K562 (cell line): ENCODE results near the gene RBM19. TPM values are rescaled to one million over a fixed set of nuclear protein-coding genes. Genes with fewer than 3 reads are reported as not detected.

Source experiments
- ATAC-seq: fragments of 200-7000 bp; cut with Tn5 transposase; 3 replicates; pipeline ENCODE4 v1.9.1; 2020; ENCODE audit warnings: moderate library complexity
- BruUV-seq: library from RNA; stranded (reverse); fragments of 400-500 nt; replicated peaks from 2 replicates; lab custom pipeline; 2021; lab: Mats Ljungman, UMichigan
- CTCF ChIA-PET: fragments of 300-600 bp; formaldehyde crosslinking; extraction: SDS; loops from one replicate; lab custom pipeline; 2021; ENCODE audit warnings: low intra/inter-chr PET ratio; lab: Yijun Ruan, JAX
- POLR2A ChIA-PET: fragments of 300-600, 350-650 bp; sonication (Branson Sonifier 250); formaldehyde crosslinking; extraction: SDS; loops from one replicate; lab custom pipeline; 2021; ENCODE audit warnings: antibody characterized with exemption, inconsistent platforms; lab: Yijun Ruan, JAX
- DNase-seq, 4 experiments: peaks; one replicate each; pipeline versions ENCODE4 v3.0.0 to v3.0.0-alpha.2; 2011 to 2018; ENCODE audit warnings: low spot score in 3 of 4, mixed read lengths in 3 of 4; ENCODE audit errors: extremely low read depth in 1 of 4
- FAIRE-seq: peaks from 2 replicates; lab custom pipeline; 2011; peaks lifted over from hg19 to GRCh38; lab: Jason Lieb, UNC
- H2AFZ ChIP-seq: 2 replicates; pipeline ENCODE4 v1.6.0; 2011; ENCODE audit warnings: low read depth, low read length, control low read depth, inconsistent platforms
- H3K27ac ChIP-seq: fragments of 200-600 bp; 3 replicates; pipeline ENCODE4 v1.8.0; 2011; ENCODE audit warnings: low read depth, mild to moderate bottlenecking, control low read depth, inconsistent platforms, low read length, moderate library complexity, mixed read lengths; ENCODE audit errors: extremely low read depth
- H3K27me3 ChIP-seq, 2 experiments: fragments of 300-600 bp in 1 of 2; 2 replicates in 1 of 2; 3 replicates in 1 of 2; pipeline versions ENCODE4 v1.6.0 to v1.8.0; 2011; ENCODE audit warnings: inconsistent platforms in 2 of 2, low read length in 2 of 2, mild to moderate bottlenecking in 1 of 2, mixed read lengths in 1 of 2, moderate library complexity in 1 of 2; ENCODE audit not compliant: control insufficient read depth in 2 of 2, insufficient read depth in 2 of 2
- H3K36me3 ChIP-seq: fragments of 300-600 bp; 3 replicates; pipeline ENCODE4 v1.8.0; 2011; ENCODE audit warnings: mild to moderate bottlenecking, low read length, inconsistent platforms; ENCODE audit not compliant: control insufficient read depth, insufficient read depth
- H3K4me1 ChIP-seq, 2 experiments: fragments of 200-600 bp in 1 of 2; replicated peaks in 1 of 2; 2 replicates in 1 of 2; 3 replicates in 1 of 2; pipeline versions ENCODE4 v1.5.1 to v1.8.0; 2011; ENCODE audit warnings: inconsistent platforms in 2 of 2, low read length in 2 of 2, mild to moderate bottlenecking in 1 of 2, mixed read lengths in 1 of 2, moderate library complexity in 1 of 2; ENCODE audit not compliant: control insufficient read depth in 2 of 2, insufficient read depth in 2 of 2
- H3K4me2 ChIP-seq: 2 replicates; pipeline ENCODE4 v1.6.1; 2011; ENCODE audit warnings: low read length, control low read depth, inconsistent platforms, mixed read lengths; ENCODE audit not compliant: insufficient read depth
- H3K4me3 ChIP-seq: fragments of 200-600 bp; sonication (generic), shearing (Covaris generic); 2 replicates; pipeline ENCODE4 v1.5.1; 2016; ENCODE audit warnings: control low read depth, inconsistent platforms
- H3K79me2 ChIP-seq: fragments of 200-600 bp; 3 replicates; pipeline ENCODE4 v1.8.0; 2011; ENCODE audit warnings: low read length, inconsistent platforms; ENCODE audit not compliant: control insufficient read depth, insufficient read depth
- H3K9ac ChIP-seq, 2 experiments: 2 replicates each; pipeline versions ENCODE4 v1.6.0 to v1.6.1; 2011; ENCODE audit warnings: low read depth in 2 of 2, low read length in 2 of 2, control low read depth in 1 of 2, inconsistent platforms in 1 of 2, mild to moderate bottlenecking in 1 of 2, mixed read lengths in 1 of 2; ENCODE audit not compliant: insufficient read depth in 1 of 2
- H3K9me1 ChIP-seq: one replicate; pipeline ENCODE4 v1.6.0; 2011; ENCODE audit warnings: inconsistent platforms, mild to moderate bottlenecking, low read length, moderate library complexity; ENCODE audit not compliant: control insufficient read depth, insufficient read depth
- H3K9me3 ChIP-seq: replicated peaks from 2 replicates; pipeline ENCODE4 v1.5.1; 2011; ENCODE audit warnings: low read depth, low read length, inconsistent platforms; ENCODE audit not compliant: control insufficient read depth, insufficient read depth
- H4K20me1 ChIP-seq: replicated peaks from 2 replicates; pipeline ENCODE4 v1.6.1; 2011; ENCODE audit warnings: low read length, inconsistent platforms, mixed read lengths; ENCODE audit not compliant: control insufficient read depth, insufficient read depth
- CBX2 ChIP-seq: fragments of 200-600 bp; sonication (generic); IDR thresholded peaks from one replicate; pipeline ENCODE4 v1.6.1; 2012; ENCODE audit warnings: mild to moderate bottlenecking, low read length, inconsistent platforms; ENCODE audit not compliant: insufficient read depth, poor library complexity, severe bottlenecking
- HIVEP1 ChIP-seq: fragments of 250-450 bp; sonication (Bioruptor Pico); IDR thresholded peaks from 2 replicates; pipeline ENCODE4 v1.4.0; 2020; ENCODE audit warnings: mild to moderate bottlenecking
- PKNOX1 ChIP-seq: fragments of 450-650 bp; IDR thresholded peaks from 2 replicates; pipeline ENCODE4 v1.6.1; 2016
- ZBTB5 ChIP-seq: fragments of 450-650 bp; IDR thresholded peaks from 2 replicates; pipeline ENCODE4 v1.6.1; 2017; ENCODE audit warnings: antibody characterized with exemption
- WGBS: fragments of 100-300 bp; shearing (Covaris generic); methylation state at CpG from one replicate; pipeline ENCODE4 v1.1.6; 2016; ENCODE audit warnings: low coverage, mixed read lengths; ENCODE audit not compliant: insufficient coverage; ENCODE audit errors: missing lambda C conversion rate; 5-methylcytosine and 5-hydroxymethylcytosine counted together
- in situ Hi-C: fragments of 300-500 bp; cut with MboI; formaldehyde crosslinking; loops from 4 replicates; pipeline ENCODE4 v1.15.0; 2018; ENCODE audit warnings: inconsistent platforms, mixed read lengths
- intact Hi-C: fragments of 100-400 bp; cut with micrococcal nuclease; formaldehyde crosslinking; loops from 2 replicates; pipeline ENCODE4 v1.14.2; 2022
- polyA plus RNA-seq, 8 experiments: library from polyadenylated mRNA; depleted of rRNA in 4 of 8; stranded (reverse) in 5 of 8; unstranded in 3 of 8; fragments of >200 nt; fragmentation: Nextera tagmentation in 2 of 8; fragmentation: Illumina TruSeq in 1 of 8; extraction: Ambion mirVana in 2 of 8; extraction: Trizol in 1 of 8; gene quantifications; 2 replicates each; pipeline versions ENCODE4 v1.2.1 to v1.2.3, GENCODE V29; 2011 to 2014; ENCODE audit warnings: inconsistent platforms in 1 of 8, missing spikeins in 1 of 8
- total RNA-seq, 7 experiments: library from RNA; depleted of rRNA in 6 of 7; stranded (reverse); fragments of >200 nt in 6 of 7; fragmentation: Illumina TruSeq in 2 of 7; extraction: Trizol in 2 of 7; gene quantifications; 2 replicates each; pipeline versions ENCODE4 v1.2.1 to v1.2.3, GENCODE V29; 2011 to 2021; ENCODE audit warnings: low replicate concordance in 1 of 7
- TF ChIP-seq, protein P1 (sequence below): fragments of 450-650 bp; IDR thresholded peaks from 2 replicates; pipeline ENCODE4 v1.6.1; 2018; ENCODE audit not compliant: partially characterized antibody

RBM19 gene
- total and polyA plus RNA-seq, 9 of the 15 experiments (the other 6 are each of a cell fraction or from before 2014, with no cell fraction given): 16.0 to 58.4 (median 37.9) TPM

DNA sequence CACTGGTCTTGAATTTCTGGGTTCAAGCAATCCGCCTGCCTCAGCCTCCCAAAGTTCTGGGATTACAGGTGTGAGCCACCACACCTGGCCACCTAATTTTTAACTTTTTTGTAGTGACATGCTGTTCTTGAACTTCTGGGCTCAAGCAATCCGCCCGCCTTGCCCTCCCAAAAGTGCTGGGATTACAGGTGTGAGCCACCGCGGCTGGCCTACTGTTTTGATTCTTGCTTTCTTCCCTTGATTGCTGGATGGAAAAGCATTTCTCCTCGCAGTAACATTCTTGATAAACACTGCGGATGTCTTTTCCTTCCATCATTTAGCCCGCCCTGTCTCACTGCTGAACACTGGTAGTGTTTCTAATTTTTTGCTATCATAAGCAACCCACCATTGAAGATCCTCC lies 72.9 kb downstream of the RBM19 start:
- no peak for FAIRE-seq
- POLR2A ChIA-PET: no interaction called here
- in situ Hi-C loops (no loop called here), intact Hi-C loops (no loop called here)
- ATAC-seq: no peak
- no peak overlapping the region for H3K27ac ChIP-seq
- H2AFZ ChIP-seq: no peak overlapping the region
- no peak overlapping the region for H3K4me3 ChIP-seq
- TF ChIP-seq, protein P1, sequence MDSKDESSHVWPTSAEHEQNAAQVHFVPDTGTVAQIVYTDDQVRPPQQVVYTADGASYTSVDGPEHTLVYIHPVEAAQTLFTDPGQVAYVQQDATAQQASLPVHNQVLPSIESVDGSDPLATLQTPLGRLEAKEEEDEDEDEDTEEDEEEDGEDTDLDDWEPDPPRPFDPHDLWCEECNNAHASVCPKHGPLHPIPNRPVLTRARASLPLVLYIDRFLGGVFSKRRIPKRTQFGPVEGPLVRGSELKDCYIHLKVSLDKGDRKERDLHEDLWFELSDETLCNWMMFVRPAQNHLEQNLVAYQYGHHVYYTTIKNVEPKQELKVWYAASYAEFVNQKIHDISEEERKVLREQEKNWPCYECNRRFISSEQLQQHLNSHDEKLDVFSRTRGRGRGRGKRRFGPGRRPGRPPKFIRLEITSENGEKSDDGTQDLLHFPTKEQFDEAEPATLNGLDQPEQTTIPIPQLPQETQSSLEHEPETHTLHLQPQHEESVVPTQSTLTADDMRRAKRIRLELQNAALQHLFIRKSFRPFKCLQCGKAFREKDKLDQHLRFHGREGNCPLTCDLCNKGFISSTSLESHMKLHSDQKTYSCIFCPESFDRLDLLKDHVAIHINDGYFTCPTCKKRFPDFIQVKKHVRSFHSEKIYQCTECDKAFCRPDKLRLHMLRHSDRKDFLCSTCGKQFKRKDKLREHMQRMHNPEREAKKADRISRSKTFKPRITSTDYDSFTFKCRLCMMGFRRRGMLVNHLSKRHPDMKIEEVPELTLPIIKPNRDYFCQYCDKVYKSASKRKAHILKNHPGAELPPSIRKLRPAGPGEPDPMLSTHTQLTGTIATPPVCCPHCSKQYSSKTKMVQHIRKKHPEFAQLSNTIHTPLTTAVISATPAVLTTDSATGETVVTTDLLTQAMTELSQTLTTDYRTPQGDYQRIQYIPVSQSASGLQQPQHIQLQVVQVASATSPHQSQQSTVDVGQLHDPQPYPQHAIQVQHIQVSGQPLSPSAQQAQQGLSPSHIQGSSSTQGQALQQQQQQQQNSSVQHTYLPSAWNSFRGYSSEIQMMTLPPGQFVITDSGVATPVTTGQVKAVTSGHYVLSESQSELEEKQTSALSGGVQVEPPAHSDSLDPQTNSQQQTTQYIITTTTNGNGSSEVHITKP: no peak
- TF ChIP-seq HIVEP1 (CRISPR knock-in tag) (no peak), PKNOX1 (no peak), ZBTB5 (no peak), CBX2 (no peak)
- 97% methylated on average over 7 of the region's 8 CpGs for WGBS
- no peak overlapping the region for H3K4me2 ChIP-seq
- no peak overlapping the region for H3K9ac ChIP-seq
- H3K79me2 ChIP-seq: no peaks in the 10 kb centered on the region
- H3K4me1 ChIP-seq: no peaks in the 10 kb centered on the region
- H3K36me3 ChIP-seq: peaks cover 20% of the 10 kb centered on the region; the same call in 1 of the 3 replicates
- peaks cover 4% of the 10 kb centered on the region; the same call in 1 of the 2 replicates for H4K20me1 ChIP-seq
- no TSS peak for BruUV-seq
- H3K9me1 ChIP-seq: no peaks in the 10 kb centered on the region
- CTCF ChIA-PET: no interaction called here
- DNase-seq: no peak
- H3K27me3 ChIP-seq: no peaks in the 10 kb centered on the region
- H3K9me3 ChIP-seq: no peaks in the 10 kb centered on the region
